Measurements from ENCODE around the gene RAP1GAP. TPM values are rescaled to one million over a fixed set of nuclear protein-coding genes. Genes with fewer than 3 reads are reported as not detected.

The RAP1GAP gene
- total and polyA plus RNA-seq, 4 donors, result 8.6 to 23.1 (median 11.3) TPM

DNA sequence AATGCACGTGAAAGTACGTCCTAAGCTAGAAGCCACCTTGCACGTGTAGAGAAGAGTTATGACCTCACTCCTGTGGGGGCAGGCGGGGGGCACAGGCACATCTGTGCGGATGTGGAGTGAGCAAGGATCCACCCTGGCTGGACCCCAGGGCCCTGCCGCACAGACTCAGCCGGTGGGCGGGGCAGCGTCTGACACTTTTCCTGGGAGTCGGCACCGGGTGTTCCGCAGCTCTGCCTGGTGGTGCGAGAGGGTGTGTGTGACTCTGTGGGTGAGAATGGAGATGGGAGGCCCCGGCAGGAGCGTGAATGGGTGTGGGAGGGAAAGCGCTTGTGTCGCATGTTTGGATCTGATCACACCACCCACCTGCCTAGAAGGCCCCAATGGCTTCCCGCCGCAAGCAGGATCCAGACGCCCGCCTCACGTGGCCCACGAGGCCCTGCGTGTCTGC lies 29.5 kb downstream of the RAP1GAP start:
- no peak overlapping the region for H3K9ac ChIP-seq (ENCODE audit: low read depth in 1 of 2, low read length in 2 of 2)
- TF ChIP-seq SP1 (IDR thresholded peaks at IDR 0.05), result no peak
- TF ChIP-seq FOXA2 (IDR thresholded peaks at IDR 0.05), result no peak
- no peak for TF ChIP-seq TAF1 (conservative IDR thresholded peaks at IDR 0.05)
- TF ChIP-seq FOXA1 (IDR thresholded peaks at IDR 0.05), result no peak
- no peak for TF ChIP-seq EGR1 (IDR thresholded peaks at IDR 0.05; ENCODE audit: low read depth in 2 of 2)
- TF ChIP-seq, protein P1, sequence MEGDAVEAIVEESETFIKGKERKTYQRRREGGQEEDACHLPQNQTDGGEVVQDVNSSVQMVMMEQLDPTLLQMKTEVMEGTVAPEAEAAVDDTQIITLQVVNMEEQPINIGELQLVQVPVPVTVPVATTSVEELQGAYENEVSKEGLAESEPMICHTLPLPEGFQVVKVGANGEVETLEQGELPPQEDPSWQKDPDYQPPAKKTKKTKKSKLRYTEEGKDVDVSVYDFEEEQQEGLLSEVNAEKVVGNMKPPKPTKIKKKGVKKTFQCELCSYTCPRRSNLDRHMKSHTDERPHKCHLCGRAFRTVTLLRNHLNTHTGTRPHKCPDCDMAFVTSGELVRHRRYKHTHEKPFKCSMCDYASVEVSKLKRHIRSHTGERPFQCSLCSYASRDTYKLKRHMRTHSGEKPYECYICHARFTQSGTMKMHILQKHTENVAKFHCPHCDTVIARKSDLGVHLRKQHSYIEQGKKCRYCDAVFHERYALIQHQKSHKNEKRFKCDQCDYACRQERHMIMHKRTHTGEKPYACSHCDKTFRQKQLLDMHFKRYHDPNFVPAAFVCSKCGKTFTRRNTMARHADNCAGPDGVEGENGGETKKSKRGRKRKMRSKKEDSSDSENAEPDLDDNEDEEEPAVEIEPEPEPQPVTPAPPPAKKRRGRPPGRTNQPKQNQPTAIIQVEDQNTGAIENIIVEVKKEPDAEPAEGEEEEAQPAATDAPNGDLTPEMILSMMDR (IDR thresholded peaks at IDR 0.05; ENCODE audit: low read depth, low read length, missing input control), result no peak
- TF ChIP-seq, protein P2, sequence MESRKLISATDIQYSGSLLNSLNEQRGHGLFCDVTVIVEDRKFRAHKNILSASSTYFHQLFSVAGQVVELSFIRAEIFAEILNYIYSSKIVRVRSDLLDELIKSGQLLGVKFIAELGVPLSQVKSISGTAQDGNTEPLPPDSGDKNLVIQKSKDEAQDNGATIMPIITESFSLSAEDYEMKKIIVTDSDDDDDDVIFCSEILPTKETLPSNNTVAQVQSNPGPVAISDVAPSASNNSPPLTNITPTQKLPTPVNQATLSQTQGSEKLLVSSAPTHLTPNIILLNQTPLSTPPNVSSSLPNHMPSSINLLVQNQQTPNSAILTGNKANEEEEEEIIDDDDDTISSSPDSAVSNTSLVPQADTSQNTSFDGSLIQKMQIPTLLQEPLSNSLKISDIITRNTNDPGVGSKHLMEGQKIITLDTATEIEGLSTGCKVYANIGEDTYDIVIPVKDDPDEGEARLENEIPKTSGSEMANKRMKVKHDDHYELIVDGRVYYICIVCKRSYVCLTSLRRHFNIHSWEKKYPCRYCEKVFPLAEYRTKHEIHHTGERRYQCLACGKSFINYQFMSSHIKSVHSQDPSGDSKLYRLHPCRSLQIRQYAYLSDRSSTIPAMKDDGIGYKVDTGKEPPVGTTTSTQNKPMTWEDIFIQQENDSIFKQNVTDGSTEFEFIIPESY (IDR thresholded peaks at IDR 0.05), result no peak
- TF ChIP-seq, protein P3, sequence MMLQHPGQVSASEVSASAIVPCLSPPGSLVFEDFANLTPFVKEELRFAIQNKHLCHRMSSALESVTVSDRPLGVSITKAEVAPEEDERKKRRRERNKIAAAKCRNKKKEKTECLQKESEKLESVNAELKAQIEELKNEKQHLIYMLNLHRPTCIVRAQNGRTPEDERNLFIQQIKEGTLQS (IDR thresholded peaks at IDR 0.05), result no peak
- DNase-seq (ENCODE audit: low spot score), result no peak
- no peaks in the 10 kb centered on the region for H3K36me3 ChIP-seq (ENCODE audit: control insufficient read depth in 4 of 4, insufficient read depth in 3 of 4, low read depth in 1 of 4, low read length in 3 of 4)
- H3K4me3 ChIP-seq (ENCODE audit: low read depth in 1 of 3, low read length in 3 of 3), result no peak overlapping the region
- H3K27me3 ChIP-seq (ENCODE audit: control insufficient read depth in 4 of 4, insufficient read depth in 4 of 4, low read length in 3 of 4), result no peaks in the 10 kb centered on the region
- WGBS, result 76% methylated on average over 24 of the region's 24 CpGs
- no peaks in the 10 kb centered on the region for H3K9me3 ChIP-seq (ENCODE audit: control insufficient read depth in 4 of 4, low read length in 3 of 4)
- peaks cover 3 to 16% (median 10%) of the 10 kb centered on the region in 4 donors for H3K4me1 ChIP-seq (ENCODE audit: control insufficient read depth in 4 of 4, insufficient read depth in 4 of 4, low read length in 3 of 4)
- H3K27ac ChIP-seq (ENCODE audit: low read depth in 1 of 2, low read length in 2 of 2), result no peak overlapping the region

DNA sequence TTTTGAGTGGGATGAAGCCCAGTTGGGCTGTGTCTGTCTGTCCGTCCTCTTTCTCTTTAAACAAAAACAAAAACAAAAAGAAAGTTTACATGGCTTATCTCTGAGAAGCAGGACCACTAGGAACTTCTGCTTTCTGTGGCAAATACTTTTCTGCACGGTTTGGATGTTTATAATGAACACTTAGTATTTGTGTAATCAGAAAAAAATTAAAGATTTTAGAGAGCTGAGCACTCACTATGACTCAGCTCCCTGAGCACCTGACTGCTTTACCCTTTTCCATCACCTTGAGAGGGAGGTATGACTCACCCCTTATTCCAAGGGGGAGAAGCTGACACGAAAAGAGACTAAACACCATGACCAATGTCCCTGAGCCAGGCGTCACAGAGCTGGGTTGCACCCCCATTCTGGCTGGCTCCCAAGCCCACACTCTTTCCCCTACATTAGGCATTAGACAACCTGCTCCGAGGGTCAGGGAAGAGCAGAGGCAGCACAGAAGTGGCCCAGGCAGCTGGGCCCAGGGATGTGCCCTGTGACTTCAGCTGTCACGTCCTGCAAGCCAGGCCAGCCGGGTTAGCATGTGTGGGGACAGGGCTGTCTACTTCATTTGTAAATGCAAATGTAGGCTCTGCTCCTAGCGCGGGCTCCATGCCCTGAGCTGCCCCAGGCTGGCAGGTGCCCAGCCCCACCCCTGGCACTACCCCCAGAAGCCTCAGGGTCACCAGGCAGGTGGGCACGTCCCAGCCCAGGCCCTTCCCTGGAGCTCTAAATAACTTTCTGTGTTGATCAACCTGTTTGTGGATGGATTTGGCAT lies 30.4 kb downstream of the RAP1GAP start:
- no peaks in the 10 kb centered on the region for H3K27me3 ChIP-seq (ENCODE audit: control insufficient read depth in 4 of 4, insufficient read depth in 4 of 4, low read length in 3 of 4)
- TF ChIP-seq, protein P4, sequence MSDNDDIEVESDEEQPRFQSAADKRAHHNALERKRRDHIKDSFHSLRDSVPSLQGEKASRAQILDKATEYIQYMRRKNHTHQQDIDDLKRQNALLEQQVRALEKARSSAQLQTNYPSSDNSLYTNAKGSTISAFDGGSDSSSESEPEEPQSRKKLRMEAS (IDR thresholded peaks at IDR 0.05), result no peak
- TF ChIP-seq JUND (IDR thresholded peaks at IDR 0.05), result peak in 1 of 2 donors; percentile 48
- no peak for DNase-seq (ENCODE audit: low spot score)
- no peaks in the 10 kb centered on the region for H3K36me3 ChIP-seq (ENCODE audit: control insufficient read depth in 4 of 4, insufficient read depth in 3 of 4, low read depth in 1 of 4, low read length in 3 of 4)
- H3K4me3 ChIP-seq (ENCODE audit: low read depth in 1 of 3, low read length in 3 of 3), result no peak overlapping the region
- 45% methylated on average over 10 of the region's 10 CpGs for WGBS
- peaks cover 7 to 23% (median 14%) of the 10 kb centered on the region in 4 donors for H3K4me1 ChIP-seq (ENCODE audit: control insufficient read depth in 4 of 4, insufficient read depth in 4 of 4, low read length in 3 of 4)
- no peak overlapping the region for H3K9ac ChIP-seq (ENCODE audit: low read depth in 1 of 2, low read length in 2 of 2)
- H3K9me3 ChIP-seq (ENCODE audit: control insufficient read depth in 4 of 4, low read length in 3 of 4), result no peaks in the 10 kb centered on the region
- H3K27ac ChIP-seq (ENCODE audit: low read depth in 1 of 2, low read length in 2 of 2), result no peak overlapping the region

DNA sequence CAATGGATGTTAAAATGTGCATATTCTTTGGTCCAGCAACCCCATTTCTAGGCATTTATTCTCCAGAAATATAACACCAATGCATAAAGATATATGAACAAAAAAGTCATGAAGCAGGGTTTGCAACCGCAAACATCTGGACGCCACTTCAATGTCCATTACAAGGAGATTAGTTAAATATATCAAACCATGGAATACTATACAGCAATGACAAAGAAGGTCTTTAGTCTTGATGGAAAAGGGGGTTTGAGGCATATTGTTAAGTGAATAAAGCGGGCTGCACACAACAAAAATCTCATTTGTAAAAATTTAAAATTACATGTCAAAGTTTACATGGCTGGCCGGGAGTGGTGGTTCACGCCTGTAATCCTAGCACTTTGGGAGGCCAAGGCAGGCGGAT lies 31.6 kb downstream of the RAP1GAP start:
- Histone ChIP-seq H3K27me3 (ENCODE audit: control insufficient read depth in 4 of 4, insufficient read depth in 4 of 4, low read length in 3 of 4) (no peaks in the 10 kb centered on the region), H3K27ac (ENCODE audit: low read depth in 1 of 2, low read length in 2 of 2) (no peak overlapping the region)

More for the DNA sequence above, 31.6 kb downstream of the RAP1GAP start:
- no peaks in the 10 kb centered on the region for H3K36me3 ChIP-seq (ENCODE audit: control insufficient read depth in 4 of 4, insufficient read depth in 3 of 4, low read depth in 1 of 4, low read length in 3 of 4)
- DNase-seq (ENCODE audit: low spot score), result no peak
- H3K9ac ChIP-seq (ENCODE audit: low read depth in 1 of 2, low read length in 2 of 2), result no peak overlapping the region
- peaks cover 7 to 20% (median 14%) of the 10 kb centered on the region in 4 donors for H3K4me1 ChIP-seq (ENCODE audit: control insufficient read depth in 4 of 4, insufficient read depth in 4 of 4, low read length in 3 of 4)
- H3K9me3 ChIP-seq (ENCODE audit: control insufficient read depth in 4 of 4, low read length in 3 of 4), result no peaks in the 10 kb centered on the region
- H3K4me3 ChIP-seq (ENCODE audit: low read depth in 1 of 3, low read length in 3 of 3), result no peak overlapping the region
- TF ChIP-seq, protein P1 (IDR thresholded peaks at IDR 0.05; ENCODE audit: low read depth, low read length, missing input control), result no peak
- WGBS, result 90% methylated on average over 6 of the region's 6 CpGs

All from liver (tissue), 9 donors.